Measurements from ENCODE around the gene LASP1NB.
A peak's percentile ranks its signal among the peaks of the same experiment; 100 is the strongest.

The LASP1NB gene

GRCh38 chr17:38925263-38925995, at the start of gene LASP1NB:
LASP1NB (plus strand) TSS chr17:38925614.
- TF ChIP-seq CTCF (IDR thresholded peaks at IDR 0.05; ENCODE audit: borderline replicate concordance, extremely low read depth, insufficient read depth) = no peak
- Histone ChIP-seq H3K36me3 (ENCODE audit: control insufficient read depth in 2 of 3, insufficient read depth in 3 of 3, low read length in 3 of 3) (peaks cover 0 to 4% (median 0%) of the 10 kb centered on the region in 3 donors), H3K4me1 (ENCODE audit: control insufficient read depth in 2 of 3, insufficient read depth in 2 of 3, low read depth in 1 of 3, low read length in 3 of 3) (peaks cover 0 to 6% (median 3%) of the 10 kb centered on the region in 3 donors), H3K27me3 (ENCODE audit: control insufficient read depth, insufficient read depth, low read length) (no peaks in the 10 kb centered on the region), H3K9me3 (ENCODE audit: control insufficient read depth in 2 of 3, insufficient read depth in 1 of 3, low read length in 3 of 3) (no peaks in the 10 kb centered on the region), H3K4me3 (ENCODE audit: low read length in 3 of 3) (peak within 1 kb of the TSS in 1 of 3 donors; percentile 69), H3K27ac (ENCODE audit: low read depth in 2 of 2, low read length in 2 of 2) (no peak within 1 kb of the TSS), H3K9ac (ENCODE audit: low read length in 3 of 3) (peak within 1 kb of the TSS in 1 of 3 donors; percentile 48)
- intact Hi-C loops (cut with DNase I) = no loop called here
- no peak for FAIRE-seq
- peak in 4 of 5 donors; percentile 84 to 92 (median 87) for DNase-seq

- Histone ChIP-seq H3K27ac (ENCODE audit: low read depth in 2 of 2, low read length in 2 of 2) (peak overlapping the region in 1 of 2 donors; percentile 55), H3K36me3 (ENCODE audit: control insufficient read depth in 2 of 3, insufficient read depth in 3 of 3, low read length in 3 of 3) (peaks cover 0 to 10% (median 6%) of the 10 kb centered on the region in 3 donors), H3K27me3 (ENCODE audit: control insufficient read depth, insufficient read depth, low read length) (no peaks in the 10 kb centered on the region), H3K4me3 (ENCODE audit: low read length in 3 of 3) (no peak overlapping the region), H3K4me1 (ENCODE audit: control insufficient read depth in 2 of 3, insufficient read depth in 2 of 3, low read depth in 1 of 3, low read length in 3 of 3) (peaks cover 2 to 69% (median 62%) of the 10 kb centered on the region in 3 donors), H3K9ac (ENCODE audit: low read length in 3 of 3) (no peak overlapping the region), H3K9me3 (ENCODE audit: control insufficient read depth in 2 of 3, insufficient read depth in 1 of 3, low read length in 3 of 3) (no peaks in the 10 kb centered on the region)
- no peak for DNase-seq
- no peak for TF ChIP-seq CTCF (IDR thresholded peaks at IDR 0.05; ENCODE audit: borderline replicate concordance, extremely low read depth, insufficient read depth)
- no peak for FAIRE-seq
- intact Hi-C loops (cut with DNase I) = no loop called here
Observed at GRCh38 chr17:38877130-38877851, 48.1 kb upstream of the LASP1NB start.

GRCh38 chr17:38879878-38880665, 45.3 kb upstream of the LASP1NB start:
- H3K27ac ChIP-seq (ENCODE audit: low read depth in 2 of 2, low read length in 2 of 2) = peak overlapping the region; percentile 60 to 82
- FAIRE-seq (no peak), DNase-seq (peak; percentile 72 to 92 (median 85))
- intact Hi-C loops (cut with DNase I) = no loop called here
- peak overlapping the region in 1 of 3 donors; percentile 35 for H3K9ac ChIP-seq (ENCODE audit: low read length in 3 of 3)
- peaks cover 0 to 10% (median 6%) of the 10 kb centered on the region in 3 donors for H3K36me3 ChIP-seq (ENCODE audit: control insufficient read depth in 2 of 3, insufficient read depth in 3 of 3, low read length in 3 of 3)
- H3K9me3 ChIP-seq (ENCODE audit: control insufficient read depth in 2 of 3, insufficient read depth in 1 of 3, low read length in 3 of 3) = no peaks in the 10 kb centered on the region
- H3K4me1 ChIP-seq (ENCODE audit: control insufficient read depth in 2 of 3, insufficient read depth in 2 of 3, low read depth in 1 of 3, low read length in 3 of 3) = peaks cover 2 to 62% (median 48%) of the 10 kb centered on the region in 3 donors
- no peaks in the 10 kb centered on the region for H3K27me3 ChIP-seq (ENCODE audit: control insufficient read depth, insufficient read depth, low read length)
- H3K4me3 ChIP-seq (ENCODE audit: low read length in 3 of 3) = peak overlapping the region in 1 of 3 donors; percentile 5
- no peak for TF ChIP-seq CTCF (IDR thresholded peaks at IDR 0.05; ENCODE audit: borderline replicate concordance, extremely low read depth, insufficient read depth)
